A549 (cell line): ENCODE measurements around the gene SGCE. TPM values are rescaled to one million over a fixed set of nuclear protein-coding genes. Genes with fewer than 3 reads are reported as not detected.

ENCODE experiments used
- ATAC-seq, 2 experiments: fragments of 200-7000 bp in 1 of 2; fragments of >200 bp in 1 of 2; cut with Nextera tagmentation in 1 of 2; cut with Tn5 transposase in 1 of 2; 3 replicates each; pipeline versions ENCODE4 v1.8.0 to v1.9.1; 2018 to 2020; ENCODE audit warnings: mild to moderate bottlenecking in 1 of 2, moderate library complexity in 1 of 2
- CTCF ChIA-PET: fragments of 300-600 bp; sonication (Branson Sonifier 250); formaldehyde crosslinking; extraction: SDS; loops from one replicate; lab custom pipeline; 2021; ENCODE audit warnings: antibody characterized with exemption, inconsistent platforms; lab: Yijun Ruan, JAX
- POLR2A ChIA-PET: fragments of 350-600 bp; formaldehyde crosslinking; extraction: SDS; loops from one replicate; lab custom pipeline; 2021; ENCODE audit warnings: antibody characterized with exemption, inconsistent platforms; lab: Yijun Ruan, JAX
- DNase-seq, 2 experiments: peaks; one replicate each; pipeline versions ENCODE4 v3.0.0 to v3.0.0-alpha.2; 2011 to 2016; ENCODE audit warnings: low read depth in 1 of 2, low spot score in 1 of 2
- FAIRE-seq: peaks from 2 replicates; lab custom pipeline; 2011; peaks lifted over from hg19 to GRCh38; lab: Jason Lieb, UNC
- H3K27ac ChIP-seq, 2 experiments: fragments of >200 bp; sonication (Bioruptor Twin); formaldehyde crosslinking; 3 replicates each; pipeline ENCODE4 v1.5.1; 2016 to 2017
- H3K4me1 ChIP-seq: fragments of >200 bp; sonication (Bioruptor Twin); formaldehyde crosslinking; 3 replicates; pipeline ENCODE4 v1.6.1; 2016
- H3K4me2 ChIP-seq: fragments of >200 bp; sonication (Bioruptor Twin); formaldehyde crosslinking; 3 replicates; pipeline ENCODE4 v1.6.1; 2016
- H3K4me3 ChIP-seq: fragments of >200 bp; sonication (Bioruptor Twin); formaldehyde crosslinking; 3 replicates; pipeline ENCODE4 v1.5.1; 2016
- H3K9me3 ChIP-seq: fragments of >200 bp; sonication (Bioruptor Twin); formaldehyde crosslinking; 3 replicates; pipeline ENCODE4 v1.6.1; 2016
- ATOH8 ChIP-seq: fragments of 250-450 bp; sonication (Bioruptor Pico); IDR thresholded peaks from 2 replicates; pipeline ENCODE4 v1.5.0; 2020; ENCODE audit warnings: low read depth, mild to moderate bottlenecking, moderate library complexity
- BCL3 ChIP-seq: fragments of >200 bp; sonication (Bioruptor Twin); formaldehyde crosslinking; IDR thresholded peaks from 3 replicates; pipeline ENCODE4 v1.6.1; 2016
- BHLHE40 ChIP-seq: IDR thresholded peaks from 2 replicates; pipeline ENCODE4 v1.6.1; 2012; ENCODE audit warnings: low read depth, low read length, inconsistent platforms
- CEBPB ChIP-seq, 2 experiments: fragments of >200 bp in 1 of 2; sonication (Bioruptor Twin) in 1 of 2; formaldehyde crosslinking in 1 of 2; IDR thresholded peaks; 2 replicates each; pipeline ENCODE4 v1.6.1; 2012 to 2016
- CHD2 ChIP-seq: fragments of 150-350 bp; IDR thresholded peaks from 2 replicates; pipeline ENCODE4 v1.6.1; 2014; ENCODE audit warnings: low read length; ENCODE audit not compliant: partially characterized antibody
- CTCF ChIP-seq: fragments of >200 bp; sonication (Bioruptor Twin); formaldehyde crosslinking; IDR thresholded peaks from 3 replicates; pipeline ENCODE4 v1.5.1; 2016
- ELK1 ChIP-seq: fragments of 150-350 bp; IDR thresholded peaks from 2 replicates; pipeline ENCODE4 v1.6.1; 2014; ENCODE audit warnings: low read depth, mild to moderate bottlenecking, low read length
- EP300 ChIP-seq, 2 experiments: fragments of >200 bp; sonication (Bioruptor Twin); formaldehyde crosslinking; IDR thresholded peaks; 2 replicates in 1 of 2; 3 replicates in 1 of 2; pipeline ENCODE4 v1.6.1; 2016 to 2017
- FOSB ChIP-seq: fragments of 250-450 bp; sonication (Bioruptor Pico); IDR thresholded peaks from 2 replicates; pipeline ENCODE4 v1.5.0; 2020; ENCODE audit warnings: mild to moderate bottlenecking, moderate library complexity
- FOSL2 ChIP-seq, 2 experiments: fragments of 450-650 bp in 1 of 2; fragments of >200 bp in 1 of 2; sonication (Bioruptor Twin) in 1 of 2; formaldehyde crosslinking; IDR thresholded peaks; 2 replicates each; pipeline versions ENCODE4 v1.5.0 to v1.6.1; 2016 to 2020; ENCODE audit warnings: mild to moderate bottlenecking in 1 of 2, moderate library complexity in 1 of 2
- GATA3 ChIP-seq: IDR thresholded peaks from 2 replicates; pipeline ENCODE4 v1.6.1; 2012; ENCODE audit warnings: borderline replicate concordance
- HES2 ChIP-seq: fragments of >200 bp; sonication (Bioruptor Twin); formaldehyde crosslinking; IDR thresholded peaks from 2 replicates; pipeline ENCODE4 v1.6.1; 2016
- HOXB5 ChIP-seq: fragments of 250-450 bp; sonication (Bioruptor Pico); IDR thresholded peaks from 2 replicates; pipeline ENCODE4 v1.5.0; 2020; ENCODE audit warnings: mild to moderate bottlenecking, moderate library complexity
- JUN ChIP-seq, 2 experiments: fragments of >200 bp; sonication (Bioruptor Twin); formaldehyde crosslinking; IDR thresholded peaks; 2 replicates in 1 of 2; 3 replicates in 1 of 2; pipeline ENCODE4 v1.6.1; 2016 to 2017
- JUNB ChIP-seq: fragments of >200 bp; sonication (Bioruptor Twin); formaldehyde crosslinking; IDR thresholded peaks from 2 replicates; pipeline ENCODE4 v1.6.1; 2016
- KDM1A ChIP-seq: fragments of 200-600 bp; sonication (generic); IDR thresholded peaks from 2 replicates; pipeline ENCODE4 v1.6.1; 2016; ENCODE audit warnings: low read depth, mild to moderate bottlenecking
- MAFK ChIP-seq: fragments of 450-650 bp; IDR thresholded peaks from 2 replicates; pipeline ENCODE4 v1.6.1; 2014; ENCODE audit not compliant: partially characterized antibody
- MAZ ChIP-seq: fragments of 150-350 bp; IDR thresholded peaks from 2 replicates; pipeline ENCODE4 v1.6.1; 2014; ENCODE audit warnings: antibody characterized with exemption, low read depth, low read length, borderline replicate concordance
- NR3C1 ChIP-seq: fragments of >200 bp; sonication (Bioruptor Twin); formaldehyde crosslinking; IDR thresholded peaks from 3 replicates; pipeline ENCODE4 v1.6.1; 2017
- POLR2A ChIP-seq: IDR thresholded peaks from 2 replicates; pipeline ENCODE4 v1.6.1; 2012; ENCODE audit warnings: mild to moderate bottlenecking, low read length
- REST ChIP-seq: fragments of 200-600 bp; sonication (generic); IDR thresholded peaks from 2 replicates; pipeline ENCODE4 v1.6.1; 2016; ENCODE audit warnings: antibody characterized with exemption, mild to moderate bottlenecking, moderate library complexity
- RFX5 ChIP-seq: fragments of 450-650 bp; IDR thresholded peaks from 2 replicates; pipeline ENCODE4 v1.7.1; 2014; ENCODE audit warnings: antibody characterized with exemption, mild to moderate bottlenecking, moderate library complexity
- SMC3 ChIP-seq: fragments of >200 bp; sonication (Bioruptor Twin); formaldehyde crosslinking; IDR thresholded peaks from 3 replicates; pipeline ENCODE4 v1.6.1; 2018; ENCODE audit warnings: inconsistent platforms
- TFCP2L1 ChIP-seq: fragments of 250-450 bp; sonication (Bioruptor Pico); IDR thresholded peaks from 2 replicates; pipeline ENCODE4 v1.5.0; 2021; ENCODE audit warnings: mild to moderate bottlenecking
- ZC3H11A ChIP-seq: fragments of 450-650 bp; IDR thresholded peaks from 2 replicates; pipeline ENCODE4 v1.6.1; 2014; ENCODE audit warnings: antibody characterized with exemption, mild to moderate bottlenecking
- ZFP36 ChIP-seq: fragments of 450-650 bp; IDR thresholded peaks from 2 replicates; pipeline ENCODE4 v1.6.1; 2014; ENCODE audit warnings: borderline replicate concordance; ENCODE audit not compliant: partially characterized antibody
- ZSCAN20 ChIP-seq: fragments of 250-450 bp; sonication (Bioruptor Pico); IDR thresholded peaks from 2 replicates; pipeline ENCODE4 v1.8.0; 2022; ENCODE audit warnings: mild to moderate bottlenecking, moderate library complexity
- WGBS: methylation state at CpG from one replicate; pipeline ENCODE4 v1.1.6; 2017; ENCODE audit errors: missing lambda C conversion rate; 5-methylcytosine and 5-hydroxymethylcytosine counted together
- polyA plus RNA-seq, 4 experiments: library from polyadenylated mRNA; depleted of rRNA in 3 of 4; stranded (reverse); fragments of >200 nt; fragmentation: RNase III in 1 of 4; extraction: RNeasy Plus Mini Kit Qiagen cat#74134 plus additional on column Dnase treatment in 1 of 4; gene quantifications; 2 replicates in 3 of 4; 3 replicates in 1 of 4; pipeline ENCODE4 v1.2.3, GENCODE V29; 2011 to 2017

Gene SGCE
- polyA plus RNA-seq, 2 of the 4 experiments (the other 2 are of a cell fraction), result 60.1 to 97.2 TPM

GRCh38 chr7:94584113-94584512 is 71.8 kb downstream of the SGCE start:
- 48% methylated on average over 1 of the region's 1 CpG for WGBS
- Histone ChIP-seq H3K9me3 (no peaks in the 10 kb centered on the region), H3K4me2 (peak overlapping the region; percentile 8), H3K4me1 (peaks cover 41% of the 10 kb centered on the region), H3K4me3 (no peak overlapping the region), H3K27ac (peak overlapping the region; percentile 42 to 69; a peak in 5 of 6 replicates)
- CTCF ChIA-PET, result interaction anchor here (1.6 kb wide), 1 partner anchor 72 kb away, joined by 4 read pairs; the partner anchor contains the start of gene SGCE
- ATAC-seq (no peak; a peak in 1 of 6 replicates), DNase-seq (no peak), FAIRE-seq (no peak)
- POLR2A ChIA-PET, result no interaction called here
- 0 out of 4 replicates have a peak, but pooled peaks of 1 of the 2 experiments have one; percentile 20 for TF ChIP-seq CEBPB (IDR thresholded peaks at IDR 0.05)
- 0 out of 3 replicates have a peak, but pooled peaks have one; percentile 7 for TF ChIP-seq SMC3
- no peak for TF ChIP-seq BHLHE40

- Histone ChIP-seq H3K4me2 (peak overlapping the region; percentile 66), H3K4me1 (peaks cover 48% of the 10 kb centered on the region)
- DNase-seq (peak; percentile 41 to 85), ATAC-seq (peak; percentile 91 to 96)
- TF ChIP-seq EP300 (IDR thresholded peaks at IDR 0.05), result peak; percentile 69 to 85; a peak in 3 of 5 replicates
- TF ChIP-seq SMC3, result 0 out of 3 replicates have a peak, but pooled peaks have one; percentile 27
- TF ChIP-seq HOXB5, result no peak
- TF ChIP-seq POLR2A, result no peak
- TF ChIP-seq MAFK, result no peak
- no peak for TF ChIP-seq FOSB (CRISPR knock-in tag)
- TF ChIP-seq JUN (IDR thresholded peaks at IDR 0.05), result peak; percentile 74 to 78; a peak in 4 of 5 replicates
- TF ChIP-seq HES2, result peak; percentile 93
- peak; percentile 51 for TF ChIP-seq FOSL2 (IDR thresholded peaks at IDR 0.05)
- peak; percentile 83 for TF ChIP-seq FOSL2 (CRISPR knock-in tag; IDR thresholded peaks at IDR 0.05)
- no peak for TF ChIP-seq RFX5
- no peak for TF ChIP-seq ZC3H11A
- no peak for TF ChIP-seq ZFP36
- no peak for TF ChIP-seq KDM1A
- peak; percentile 77 for TF ChIP-seq GATA3
- TF ChIP-seq BCL3, result peak; percentile 81; the same call in 1 of the 3 replicates
- TF ChIP-seq CTCF, result no peak
- TF ChIP-seq NR3C1, result no peak
- TF ChIP-seq CHD2, result no peak
- peak; percentile 90 to 93 for TF ChIP-seq CEBPB (IDR thresholded peaks at IDR 0.05)
- TF ChIP-seq REST, result no peak
- TF ChIP-seq TFCP2L1 (CRISPR knock-in tag), result no peak
- TF ChIP-seq ELK1, result no peak
- no peak for TF ChIP-seq MAZ
- TF ChIP-seq ZSCAN20 (CRISPR knock-in tag), result no peak
- no peak for TF ChIP-seq ATOH8
- TF ChIP-seq JUNB, result peak; percentile 77
- TF ChIP-seq, all 56 proteins: peak for 9
- FAIRE-seq, result peak; percentile 39
- H3K4me3 ChIP-seq, result no peak overlapping the region
- POLR2A ChIA-PET, result no interaction called here
- CTCF ChIA-PET, result no interaction called here
- 3% methylated on average over 1 of the region's 1 CpG for WGBS
- peaks cover 9% of the 10 kb centered on the region for H3K9me3 ChIP-seq
- peak overlapping the region; percentile 79 to 81 for H3K27ac ChIP-seq
Measured at GRCh38 chr7:94580601-94581000, 75.3 kb downstream of the SGCE start.
